ENCODE data around the gene CNN3. TPM values are rescaled to one million over a fixed set of nuclear protein-coding genes. Genes with fewer than 3 reads are reported as not detected.

CNN3 gene
- total RNA-seq, 3 donors from 2014 or later, result 61.3 to 165 (median 129) TPM

DNA sequence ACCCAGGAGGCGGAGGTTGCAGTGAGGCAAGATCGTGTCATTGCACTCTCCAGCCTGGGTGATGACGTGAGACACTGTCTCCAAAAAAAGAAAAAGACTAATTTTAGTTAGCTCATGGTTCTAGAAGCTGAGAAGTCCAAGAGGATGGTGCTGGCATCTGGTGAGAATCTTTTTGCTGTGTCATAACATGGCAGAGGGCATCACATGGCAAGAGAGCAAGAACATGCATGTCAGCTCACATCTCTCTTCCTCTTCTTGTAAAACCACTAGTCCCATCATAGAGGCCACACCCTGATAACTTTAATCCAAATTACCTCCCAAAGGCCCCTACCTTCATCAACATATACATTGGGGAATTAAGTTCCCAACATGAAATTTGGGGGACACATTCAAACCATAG, 13.8 kb upstream of the CNN3 start:
- H3K36me3 ChIP-seq (ENCODE audit: low read depth), result no peaks in the 10 kb centered on the region
- no peak overlapping the region for H3K4me3 ChIP-seq
- TF ChIP-seq, protein P1, sequence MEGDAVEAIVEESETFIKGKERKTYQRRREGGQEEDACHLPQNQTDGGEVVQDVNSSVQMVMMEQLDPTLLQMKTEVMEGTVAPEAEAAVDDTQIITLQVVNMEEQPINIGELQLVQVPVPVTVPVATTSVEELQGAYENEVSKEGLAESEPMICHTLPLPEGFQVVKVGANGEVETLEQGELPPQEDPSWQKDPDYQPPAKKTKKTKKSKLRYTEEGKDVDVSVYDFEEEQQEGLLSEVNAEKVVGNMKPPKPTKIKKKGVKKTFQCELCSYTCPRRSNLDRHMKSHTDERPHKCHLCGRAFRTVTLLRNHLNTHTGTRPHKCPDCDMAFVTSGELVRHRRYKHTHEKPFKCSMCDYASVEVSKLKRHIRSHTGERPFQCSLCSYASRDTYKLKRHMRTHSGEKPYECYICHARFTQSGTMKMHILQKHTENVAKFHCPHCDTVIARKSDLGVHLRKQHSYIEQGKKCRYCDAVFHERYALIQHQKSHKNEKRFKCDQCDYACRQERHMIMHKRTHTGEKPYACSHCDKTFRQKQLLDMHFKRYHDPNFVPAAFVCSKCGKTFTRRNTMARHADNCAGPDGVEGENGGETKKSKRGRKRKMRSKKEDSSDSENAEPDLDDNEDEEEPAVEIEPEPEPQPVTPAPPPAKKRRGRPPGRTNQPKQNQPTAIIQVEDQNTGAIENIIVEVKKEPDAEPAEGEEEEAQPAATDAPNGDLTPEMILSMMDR (IDR thresholded peaks at IDR 0.05), result no peak
- no peaks in the 10 kb centered on the region for H3K9me3 ChIP-seq
- DNase-seq (no peak), ATAC-seq (no peak)
- intact Hi-C loops (cut with DNase I, micrococcal nuclease), result no loop called here
- H3K4me1 ChIP-seq (ENCODE audit: low read depth), result no peaks in the 10 kb centered on the region

DNA sequence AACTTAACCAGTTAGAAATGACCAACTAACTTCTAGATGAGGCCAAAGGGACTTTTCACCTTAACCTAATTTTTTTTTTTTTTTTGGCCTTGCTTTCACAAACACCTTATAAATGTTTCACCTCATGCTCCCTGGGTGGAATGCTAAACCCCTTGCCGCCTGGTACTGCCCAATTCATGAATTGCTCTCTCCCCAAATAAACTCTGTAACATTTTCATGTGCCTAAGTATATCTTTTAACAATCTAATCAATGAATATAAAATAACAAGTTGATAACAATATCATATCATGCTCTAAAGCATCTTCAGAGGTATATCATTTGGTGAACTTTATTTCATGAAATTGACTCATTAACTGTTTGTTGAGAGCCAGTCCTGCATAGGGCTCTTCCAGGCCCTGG, 10.9 kb upstream of the CNN3 start:
- TF ChIP-seq, protein P1 (IDR thresholded peaks at IDR 0.05), result no peak
- Histone ChIP-seq H3K4me3 (no peak overlapping the region), H3K9me3 (no peaks in the 10 kb centered on the region), H3K36me3 (ENCODE audit: low read depth) (no peaks in the 10 kb centered on the region), H3K4me1 (ENCODE audit: low read depth) (no peaks in the 10 kb centered on the region)
- DNase-seq (no peak), ATAC-seq (no peak)
- intact Hi-C loops (cut with DNase I, micrococcal nuclease), result no loop called here

DNA sequence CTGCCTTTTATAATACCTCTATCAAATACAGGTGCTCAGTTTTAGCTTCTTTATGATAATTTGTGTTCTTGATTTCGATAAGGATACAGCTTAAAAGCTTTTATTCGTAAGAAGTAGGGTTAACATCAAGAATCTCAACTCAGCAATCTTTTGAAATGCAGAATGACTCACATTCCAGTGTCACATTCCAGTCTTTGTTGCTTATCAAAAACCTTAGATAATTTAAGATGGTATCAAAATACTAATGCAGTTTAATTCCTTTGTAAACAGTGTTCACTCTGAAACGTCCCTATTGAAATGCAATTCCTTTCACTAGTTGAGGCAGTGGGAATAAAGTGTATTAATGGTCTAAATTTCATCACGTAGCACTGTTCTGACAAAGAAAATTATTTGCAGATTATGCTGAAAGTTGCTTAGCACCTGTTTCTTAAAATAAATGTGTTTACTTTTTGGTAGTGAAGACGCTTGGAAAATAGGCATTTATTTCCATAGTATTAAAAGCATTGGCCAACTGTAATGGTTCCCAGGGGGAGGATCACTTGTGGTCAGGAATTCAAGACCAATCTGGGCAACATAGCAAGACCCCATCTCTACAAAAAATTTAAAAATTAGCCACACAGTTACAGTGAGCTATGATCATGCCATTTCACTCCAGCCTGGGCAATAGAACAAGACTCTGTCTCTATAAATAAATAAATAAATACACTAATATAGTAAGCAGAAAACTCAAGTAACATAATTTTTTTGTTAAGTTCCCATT, 10.1 kb upstream of the CNN3 start:
- Histone ChIP-seq H3K9me3 (no peaks in the 10 kb centered on the region), H3K36me3 (ENCODE audit: low read depth) (no peaks in the 10 kb centered on the region), H3K4me3 (no peak overlapping the region), H3K4me1 (ENCODE audit: low read depth) (no peaks in the 10 kb centered on the region)
- TF ChIP-seq, protein P1 (IDR thresholded peaks at IDR 0.05), result no peak
- DNase-seq, result no peak
- ATAC-seq, result no peak
- intact Hi-C loops (cut with DNase I, micrococcal nuclease), result no loop called here

DNA sequence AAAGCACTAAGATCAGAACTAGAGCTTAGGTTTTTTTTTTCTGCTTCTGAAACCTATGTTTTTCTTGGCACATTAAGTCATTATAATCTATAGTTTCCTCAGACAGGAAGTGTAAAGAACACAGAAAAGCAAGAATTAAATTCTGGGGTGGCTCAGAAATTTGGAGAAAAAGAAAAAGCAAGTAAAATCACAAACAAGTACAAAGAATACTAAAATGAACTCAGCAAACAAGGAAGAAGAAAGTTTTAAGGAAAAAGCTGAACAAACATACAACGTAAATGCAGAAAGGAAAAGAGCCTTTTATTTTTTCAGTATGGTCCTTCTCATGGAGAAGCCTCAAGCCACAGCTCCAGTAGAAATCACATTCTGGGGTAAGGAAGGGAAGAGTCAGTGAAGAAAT, 8.6 kb upstream of the CNN3 start:
- DNase-seq, result no peak
- H3K4me3 ChIP-seq, result no peak overlapping the region
- H3K9me3 ChIP-seq, result no peaks in the 10 kb centered on the region
- no peak for ATAC-seq
- TF ChIP-seq, protein P1 (IDR thresholded peaks at IDR 0.05), result no peak
- H3K4me1 ChIP-seq (ENCODE audit: low read depth), result peaks cover 3% of the 10 kb centered on the region
- no peaks in the 10 kb centered on the region for H3K36me3 ChIP-seq (ENCODE audit: low read depth)
- intact Hi-C loops (cut with DNase I, micrococcal nuclease), result no loop called here

DNA sequence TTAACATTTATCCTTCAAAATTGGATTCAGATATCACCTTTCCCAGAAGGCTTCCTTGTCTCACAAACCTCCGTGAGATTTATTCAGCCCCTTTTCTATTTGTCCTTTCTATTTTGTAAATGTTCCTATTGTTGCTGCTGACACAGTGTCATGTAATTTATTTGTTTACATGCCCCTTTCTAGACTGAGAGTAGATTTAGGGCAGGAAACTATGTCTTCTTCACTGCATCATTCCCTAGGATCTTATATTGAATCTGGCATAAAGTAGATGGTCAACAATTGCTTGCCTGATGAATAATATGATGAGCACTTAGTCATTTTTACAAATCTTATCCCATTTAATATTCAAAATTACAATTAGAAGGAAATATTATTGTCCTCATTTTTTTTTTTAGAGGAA, 8.1 kb upstream of the CNN3 start:
- intact Hi-C loops (cut with DNase I, micrococcal nuclease), result no loop called here
- DNase-seq (no peak), ATAC-seq (no peak)
- TF ChIP-seq, protein P1 (IDR thresholded peaks at IDR 0.05), result no peak
- Histone ChIP-seq H3K9me3 (no peaks in the 10 kb centered on the region), H3K36me3 (ENCODE audit: low read depth) (no peaks in the 10 kb centered on the region), H3K4me3 (no peak overlapping the region), H3K4me1 (ENCODE audit: low read depth) (peaks cover 3% of the 10 kb centered on the region)
